GM12878 (cell line): Measurements from ENCODE around the gene PRR9. TPM values are rescaled to one million over a fixed set of nuclear protein-coding genes. Genes with fewer than 3 reads are reported as not detected.

ENCODE experiments used
- ATAC-seq: fragments of 200-7000 bp; cut with Tn5 transposase; 3 replicates; pipeline ENCODE4 v1.9.1; 2020; ENCODE audit warnings: mild to moderate bottlenecking, moderate library complexity
- BruUV-seq: library from RNA; stranded (reverse); fragments of 400-500 nt; replicated peaks from 2 replicates; lab custom pipeline; 2021; lab: Mats Ljungman, UMichigan
- CTCF ChIA-PET: fragments of 300-600 bp; sonication (Branson Sonifier 250); formaldehyde crosslinking; extraction: SDS; loops from one replicate; lab custom pipeline; 2021; ENCODE audit warnings: inconsistent platforms; lab: Yijun Ruan, JAX
- POLR2A ChIA-PET: fragments of 350-600 bp; formaldehyde crosslinking; extraction: SDS; loops from one replicate; lab custom pipeline; 2021; ENCODE audit warnings: inconsistent platforms; lab: Charles Lee
- RAD21 ChIA-PET: fragments of 300-600 bp; sonication (Branson Sonifier 250); formaldehyde crosslinking; loops from one replicate; lab custom pipeline; 2023; ENCODE audit warnings: antibody characterized with exemption; ENCODE audit not compliant: unreplicated experiment; lab: Charles Lee
- SMC1A ChIA-PET: fragments of 300-600 bp; sonication (Branson Sonifier 250); formaldehyde crosslinking; loops from one replicate; lab custom pipeline; 2023; ENCODE audit not compliant: unreplicated experiment, uncharacterized antibody; lab: Charles Lee
- DNase-seq: peaks from one replicate; pipeline ENCODE4 v3.0.0-alpha.2; 2011; ENCODE audit warnings: low read depth, low spot score
- FAIRE-seq: peaks from 3 replicates; lab custom pipeline; 2011; peaks lifted over from hg19 to GRCh38; lab: Jason Lieb, UNC
- H2AFZ ChIP-seq: 2 replicates; pipeline ENCODE4 v1.6.0; 2011; ENCODE audit warnings: low read depth, low read length, control low read depth; ENCODE audit not compliant: control insufficient read depth
- H3K27ac ChIP-seq: 2 replicates; pipeline ENCODE4 v1.5.1; 2011; ENCODE audit warnings: control low read depth; ENCODE audit not compliant: control insufficient read depth, insufficient read depth
- H3K27me3 ChIP-seq, 2 experiments: replicated peaks in 1 of 2; 2 replicates each; pipeline versions ENCODE4 v1.6.0 to v1.6.1; 2011; ENCODE audit warnings: low read length in 1 of 2; ENCODE audit not compliant: control insufficient read depth in 2 of 2, insufficient read depth in 2 of 2
- H3K36me3 ChIP-seq, 2 experiments: 2 replicates each; pipeline ENCODE4 v1.5.1; 2011; ENCODE audit warnings: low read length in 1 of 2; ENCODE audit not compliant: control insufficient read depth in 2 of 2, insufficient read depth in 2 of 2
- H3K4me1 ChIP-seq: 2 replicates; pipeline ENCODE4 v1.6.1; 2011; ENCODE audit warnings: mild to moderate bottlenecking, low read length, moderate library complexity, mixed read lengths; ENCODE audit not compliant: control insufficient read depth, insufficient read depth
- H3K4me2 ChIP-seq: 2 replicates; pipeline ENCODE4 v1.6.0; 2011; ENCODE audit warnings: control low read depth; ENCODE audit not compliant: control insufficient read depth, insufficient read depth
- H3K4me3 ChIP-seq: fragments of 200-600 bp; sonication (generic); 2 replicates; pipeline ENCODE4 v1.5.1; 2016
- H3K79me2 ChIP-seq: 2 replicates; pipeline ENCODE4 v1.6.0; 2011; ENCODE audit warnings: low read length; ENCODE audit not compliant: control insufficient read depth, insufficient read depth
- H3K9ac ChIP-seq: 2 replicates; pipeline ENCODE4 v1.8.0; 2011; ENCODE audit warnings: low read length, control low read depth, mixed read lengths; ENCODE audit not compliant: control insufficient read depth, insufficient read depth
- H3K9me3 ChIP-seq: replicated peaks from 3 replicates; pipeline ENCODE4 v1.5.1; 2011; ENCODE audit warnings: mild to moderate bottlenecking, low read length; ENCODE audit not compliant: control insufficient read depth, insufficient read depth
- H4K20me1 ChIP-seq: 2 replicates; pipeline ENCODE4 v1.6.0; 2011; ENCODE audit not compliant: control insufficient read depth, insufficient read depth
- CTCF ChIP-seq, 3 experiments: IDR thresholded peaks in 2 of 3; conservative IDR thresholded peaks in 1 of 3; 2 replicates each; pipeline ENCODE4 v1.5.1; 2011; ENCODE audit warnings: low read depth in 3 of 3, low read length in 3 of 3, mild to moderate bottlenecking in 3 of 3, control low read depth in 2 of 3, moderate library complexity in 2 of 3, inconsistent platforms in 1 of 3, mixed read lengths in 1 of 3; ENCODE audit not compliant: control insufficient read depth in 2 of 3, insufficient read depth in 1 of 3; ENCODE audit errors: extremely low read depth in 1 of 3
- EZH2 ChIP-seq: IDR thresholded peaks from 2 replicates; pipeline ENCODE4 v1.6.1; 2012; ENCODE audit warnings: low read depth, mild to moderate bottlenecking, control low read depth, inconsistent platforms, low read length, borderline replicate concordance; ENCODE audit not compliant: control insufficient read depth
- PBX3 ChIP-seq: IDR thresholded peaks from 2 replicates; pipeline ENCODE4 v1.6.1; 2011; ENCODE audit warnings: mild to moderate bottlenecking, low read depth, low read length, moderate library complexity; ENCODE audit not compliant: insufficient replicate concordance
- PKNOX1 ChIP-seq: fragments of 450-650 bp; IDR thresholded peaks from 2 replicates; pipeline ENCODE4 v1.6.1; 2016; ENCODE audit warnings: mild to moderate bottlenecking
- POLR2A ChIP-seq: IDR thresholded peaks from 2 replicates; pipeline ENCODE4 v1.6.1; 2011; ENCODE audit warnings: low read depth, mild to moderate bottlenecking, low read length
- RAD21 ChIP-seq: IDR thresholded peaks from 2 replicates; pipeline ENCODE4 v1.6.1; 2011; ENCODE audit warnings: mild to moderate bottlenecking, low read depth, low read length, moderate library complexity; ENCODE audit not compliant: insufficient read depth
- SMC3 ChIP-seq: IDR thresholded peaks from 2 replicates; pipeline ENCODE4 v1.6.1; 2011; ENCODE audit warnings: low read length, improper control_type of control experiment, borderline replicate concordance
- SP1 ChIP-seq: IDR thresholded peaks from one replicate; pipeline ENCODE4 v1.6.1; 2011; ENCODE audit warnings: low read depth, low read length
- TCF12 ChIP-seq: IDR thresholded peaks from 2 replicates; pipeline ENCODE4 v1.6.1; 2011; ENCODE audit warnings: low read depth, mild to moderate bottlenecking, low read length
- WGBS: methylation state at CpG from one replicate; pipeline ENCODE4 v1.1.6; 2016; ENCODE audit warnings: low lambda C conversion rate; ENCODE audit not compliant: insufficient replicate concordance, insufficient coverage; ENCODE audit errors: missing lambda C conversion rate; 5-methylcytosine and 5-hydroxymethylcytosine counted together
- in situ Hi-C: fragments of 300-500 bp; cut with MboI; formaldehyde crosslinking; loops from 9 replicates; pipeline ENCODE4 v1.14.3; 2018; ENCODE audit warnings: mixed read lengths
- intact Hi-C: fragments of 100-400 bp; cut with micrococcal nuclease; formaldehyde crosslinking; loops from one replicate; pipeline ENCODE4 v1.14.2; 2022; ENCODE audit not compliant: unreplicated experiment
- polyA plus RNA-seq, 11 experiments: library from polyadenylated mRNA; depleted of rRNA in 4 of 11; unstranded in 6 of 11; stranded (reverse) in 5 of 11; fragments of >200 nt; fragmentation: Nextera tagmentation in 4 of 11; fragmentation: Illumina TruSeq in 1 of 11; extraction: Ambion mirVana in 4 of 11; extraction: Trizol in 1 of 11; gene quantifications; 1 replicate in 1 of 11; 2 replicates in 10 of 11; pipeline versions ENCODE4 v1.2.1 to v1.2.3, GENCODE V29; 2011 to 2016; ENCODE audit warnings: inconsistent platforms in 2 of 11, missing spikeins in 2 of 11, low read depth in 1 of 11
- total RNA-seq, 4 experiments: library from RNA; depleted of rRNA in 3 of 4; stranded (reverse); fragments of >200 nt in 3 of 4; fragmentation: Illumina TruSeq in 1 of 4; extraction: Trizol in 1 of 4; gene quantifications; 2 replicates each; pipeline versions ENCODE4 v1.2.1 to v1.2.3, GENCODE V29; 2013 to 2021

Gene PRR9
- total and polyA plus RNA-seq, 10 of the 15 experiments (the other 5 are each of a cell fraction or from before 2014, with no cell fraction given): not detected

- CTCF ChIA-PET: interaction anchor here (0.6 to 4.7 kb wide), 54 partner anchors 9 to 546 kb away, joined by 3 to 94 read pairs (median 4); partner anchors contain the start of genes SMCP, SPRR1A, SPRR2B and SPRR4
- BruUV-seq: no TSS peak
- Histone ChIP-seq H3K27ac (no peak overlapping the region), H3K9ac (no peak overlapping the region), H3K36me3 (no peaks in the 10 kb centered on the region), H4K20me1 (no peaks in the 10 kb centered on the region), H3K27me3 (no peaks in the 10 kb centered on the region; a peak in 1 of 4 replicates), H3K4me3 (no peak overlapping the region), H2AFZ (no peak overlapping the region), H3K4me2 (no peak overlapping the region)
- DNase-seq (no peak), FAIRE-seq (no peak)
- POLR2A ChIA-PET: interaction anchor here (0.9 kb wide), 1 partner anchor 322 kb away, joined by 3 read pairs; no protein-coding TSS in a partner anchor
- WGBS: 0% methylated on average over 3 of the region's 3 CpGs
- RAD21 ChIA-PET: interaction anchor here (0.7 to 4.0 kb wide), 29 partner anchors 10 to 540 kb away, joined by 3 to 32 read pairs (median 5); partner anchors contain the start of genes LELP1 and SMCP
- TF ChIP-seq POLR2A (no peak), SP1 (no peak), PKNOX1 (peak; percentile 71), PBX3 (peak; percentile 77), SMC3 (peak; percentile 55; the same call in 1 of the 2 replicates), TCF12 (no peak), EZH2 (no peak), CTCF (IDR thresholded peaks at IDR 0.05 in 2 of 3, conservative IDR thresholded peaks at IDR 0.05 in 1 of 3; ENCODE audit: control insufficient read depth in 2 of 3, extremely low read depth in 1 of 3, insufficient read depth in 1 of 3, low read depth in 3 of 3, low read length in 3 of 3) (peak; percentile 44 to 57 (median 46); a peak in 5 of 6 replicates), RAD21 (peak; percentile 83)
- TF ChIP-seq, all 136 proteins: peak for 5
- peak; percentile 77 for ATAC-seq
- H3K79me2 ChIP-seq: no peaks in the 10 kb centered on the region
- SMC1A ChIA-PET: interaction anchor here (0.6 to 3.6 kb wide), 35 partner anchors 9 to 539 kb away, joined by 3 to 49 read pairs (median 5); partner anchors contain the start of gene LELP1
- in situ Hi-C loops: loop anchor here (10.0 kb wide), 1 partner anchor 318 kb away; the partner anchor contains the start of gene SMCP
- H3K4me1 ChIP-seq: no peaks in the 10 kb centered on the region
- no peaks in the 10 kb centered on the region; the same call in 2 of the 3 replicates for H3K9me3 ChIP-seq
- intact Hi-C loops: loop anchor here (1.0 to 10.0 kb wide), 3 partner anchors 232 to 538 kb away; no protein-coding TSS in a partner anchor
Measured at GRCh38 chr1:153192697-153193096, 24.7 kb upstream of the PRR9 start.
